GM18526 (cell line): ENCODE results near the gene KRTAP2-2.
"Not testable (repeated sequence)": the region's sequence is repeated elsewhere in the genome, so short reads cannot be mapped to it uniquely, and the experiment has no call there.

Experiments
- POLR2A ChIP-seq: IDR thresholded peaks from 3 replicates; pipeline ENCODE4 v1.6.1; 2011; ENCODE audit not compliant: insufficient read length; ENCODE audit errors: extremely low read depth

Gene KRTAP2-2, protein sequence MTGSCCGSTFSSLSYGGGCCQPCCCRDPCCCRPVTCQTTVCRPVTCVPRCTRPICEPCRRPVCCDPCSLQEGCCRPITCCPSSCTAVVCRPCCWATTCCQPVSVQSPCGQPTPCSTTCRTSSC

DNA sequence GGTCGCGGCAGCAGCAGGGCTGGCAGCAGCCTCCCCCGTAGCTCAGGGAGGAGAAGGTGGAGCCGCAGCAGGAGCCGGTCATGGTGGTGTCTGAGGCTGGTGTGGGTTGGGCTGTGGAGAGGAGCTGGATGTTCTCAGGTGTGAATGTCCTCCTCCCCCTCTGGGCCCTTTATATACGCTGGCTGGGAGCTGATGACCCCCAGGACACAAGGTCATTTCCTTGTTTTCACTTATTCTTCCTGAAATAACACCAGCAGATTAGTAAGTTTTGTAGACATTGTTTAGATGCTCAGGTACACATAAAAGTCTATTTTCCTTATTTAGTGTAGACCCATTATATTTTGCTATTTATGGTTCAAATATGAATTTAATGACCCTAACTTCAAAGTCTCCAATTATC is at the start of gene KRTAP2-2:
KRTAP2-2 (minus strand) TSS at position 101 of the 400 bp plus-strand sequence; CDS start at position 82, 19 bp downstream.
- not testable (repeated sequence) for TF ChIP-seq POLR2A

DNA sequence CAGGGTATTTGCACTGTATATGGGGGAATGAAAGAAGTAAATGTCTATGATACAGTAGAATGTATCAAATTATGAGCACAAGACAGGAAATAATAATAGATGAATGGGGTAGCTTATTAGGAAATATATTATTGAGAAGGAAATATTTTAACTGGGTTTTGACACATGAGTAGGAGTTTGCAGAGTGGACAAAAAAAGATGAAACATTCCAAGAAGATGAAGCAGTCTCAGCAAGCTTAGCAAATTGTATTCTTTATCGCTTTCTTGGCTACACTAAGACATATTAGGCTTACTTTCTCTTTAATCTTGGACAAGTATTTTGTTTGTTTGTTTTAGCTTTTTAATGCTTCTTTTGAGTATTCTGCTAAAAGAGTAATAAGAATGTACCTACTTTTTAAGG is 48.9 kb upstream of the KRTAP2-2 start:
- TF ChIP-seq POLR2A = no peak

DNA sequence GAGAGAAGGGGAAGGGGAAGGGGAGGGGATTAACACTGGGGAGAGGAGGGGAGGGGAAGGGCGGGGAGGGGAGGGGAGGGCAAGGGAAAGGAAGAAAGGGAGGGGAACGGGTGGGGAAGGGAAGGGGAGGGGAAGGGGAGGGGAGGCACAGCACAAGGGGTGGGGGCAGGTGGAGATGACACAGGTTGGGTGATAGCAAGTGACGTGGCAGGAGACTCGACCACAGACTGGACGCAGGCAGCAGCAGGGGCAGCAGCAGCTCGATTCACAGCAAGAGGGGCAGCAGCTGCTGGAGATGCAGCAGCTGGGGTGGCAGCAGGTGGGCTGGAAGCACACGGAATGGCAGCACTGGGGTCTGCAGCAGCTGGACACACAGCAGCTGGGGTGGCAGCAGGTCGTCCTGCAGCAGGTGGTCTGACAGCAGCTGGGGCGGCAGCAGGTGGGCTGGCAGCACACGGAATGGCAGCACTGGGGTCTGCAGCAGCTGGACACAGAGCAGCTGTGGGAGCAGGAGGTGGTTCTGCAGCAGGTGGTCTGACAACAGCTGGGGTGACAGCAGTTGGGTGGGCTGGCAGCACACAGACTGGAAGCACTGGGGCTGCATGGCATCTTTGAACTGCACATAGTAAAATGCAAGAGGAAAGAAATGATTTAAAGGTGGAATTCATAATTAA is 46.7 kb upstream of the KRTAP2-2 start, which contains the start of gene KRTAP4-16:
KRTAP4-16 (minus strand) TSS at position 624 of the 674 bp plus-strand sequence; CDS start at position 624, 0 bp downstream.
- no peak for TF ChIP-seq POLR2A

DNA sequence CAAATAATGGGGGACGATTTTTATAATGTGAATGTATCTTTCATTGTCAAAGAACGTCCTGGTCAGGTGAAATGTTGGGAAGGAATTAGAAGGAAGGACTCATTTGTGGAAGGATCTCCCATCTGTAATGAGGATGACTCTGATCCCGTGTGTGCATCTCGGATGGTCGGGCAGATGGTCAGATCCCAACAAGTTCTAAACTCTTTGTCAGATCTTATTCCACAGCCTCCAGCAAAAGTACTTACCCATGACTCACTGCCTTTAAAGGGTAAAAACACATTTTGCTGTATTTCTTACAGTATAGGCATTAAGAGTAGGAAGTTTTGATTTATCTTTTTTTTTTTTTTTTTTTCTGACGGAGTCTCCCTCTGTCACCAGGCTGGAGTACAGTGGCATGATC is 43.5 kb upstream of the KRTAP2-2 start:
- no peak for TF ChIP-seq POLR2A

DNA sequence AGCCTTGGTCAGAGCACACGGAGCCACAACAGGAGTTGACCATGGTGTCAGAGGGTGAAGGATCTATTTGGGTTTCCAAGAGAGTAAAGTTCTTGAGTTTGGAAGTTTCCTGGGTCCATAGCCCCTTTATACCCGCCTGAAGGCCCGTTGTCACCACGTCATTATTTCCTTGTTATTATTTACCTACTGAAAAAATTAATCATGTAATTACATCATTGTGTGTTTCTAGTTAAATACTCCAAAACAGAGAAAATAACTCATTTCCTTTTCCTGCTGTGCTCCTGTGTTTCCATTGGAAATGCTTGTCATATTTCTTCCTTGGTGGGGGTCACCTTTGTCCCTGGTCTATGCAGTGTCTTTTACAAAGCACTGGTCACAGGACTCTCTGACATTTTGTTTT is 43.0 kb upstream of the KRTAP2-2 start, which contains the start of gene KRTAP4-8:
KRTAP4-8 (minus strand) TSS at position 101 of the 400 bp plus-strand sequence; CDS start at position 43, 58 bp downstream.
- no peak for TF ChIP-seq POLR2A

DNA sequence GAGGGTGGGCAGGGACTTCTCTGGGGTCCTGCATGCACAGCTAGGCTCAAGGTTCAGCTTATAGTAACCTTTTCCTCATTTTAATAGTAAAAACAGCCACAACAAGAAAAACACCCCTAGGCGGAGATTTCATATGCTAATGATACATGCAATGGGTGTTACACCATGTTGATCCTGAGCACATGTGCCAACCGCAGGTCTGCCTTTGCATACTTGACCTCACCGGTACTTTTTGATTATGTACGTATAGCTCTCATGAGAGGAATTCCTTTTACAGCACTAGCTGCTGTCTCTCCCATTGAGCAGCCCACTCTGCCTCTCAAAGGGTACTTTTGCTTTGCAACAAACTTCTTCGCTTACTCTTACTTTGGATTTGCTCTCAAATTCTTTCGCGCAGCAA is 41.0 kb upstream of the KRTAP2-2 start:
- TF ChIP-seq POLR2A = no peak

DNA sequence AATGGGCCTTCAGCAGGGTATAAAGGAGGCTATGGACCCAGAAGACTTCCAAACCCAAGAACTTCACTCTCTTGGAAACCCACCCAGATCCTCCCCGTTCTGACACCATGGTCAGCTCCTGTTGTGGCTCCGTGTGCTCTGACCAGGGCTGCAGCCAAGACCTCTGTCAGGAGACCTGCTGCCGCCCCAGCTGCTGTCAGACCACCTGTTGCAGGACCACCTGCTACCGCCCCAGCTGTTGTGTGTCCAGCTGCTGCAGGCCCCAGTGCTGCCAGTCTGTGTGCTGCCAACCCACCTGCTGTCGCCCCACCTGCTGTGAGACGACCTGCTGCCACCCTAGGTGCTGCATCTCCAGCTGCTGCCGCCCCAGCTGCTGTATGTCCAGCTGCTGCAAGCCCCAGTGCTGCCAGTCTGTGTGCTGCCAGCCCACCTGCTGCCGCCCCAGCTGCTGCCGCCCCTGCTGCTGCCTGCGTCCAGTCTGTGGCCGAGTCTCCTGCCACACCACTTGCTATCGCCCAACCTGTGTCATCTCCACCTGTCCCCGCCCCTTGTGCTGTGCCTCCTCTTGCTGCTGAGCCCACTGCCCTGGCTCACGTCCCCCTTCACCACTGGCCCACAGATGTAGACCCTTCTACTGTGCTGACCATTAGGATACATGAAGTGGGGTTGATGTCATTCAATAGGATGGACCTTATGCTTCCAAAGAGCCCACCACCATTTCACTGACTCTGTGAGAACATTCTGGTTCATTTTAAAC is 29.2 kb upstream of the KRTAP2-2 start, which contains the start of gene KRTAP4-7:
KRTAP4-7 (plus strand) TSS at position 51 of the 757 bp plus-strand sequence; CDS start at position 108, 57 bp downstream.
- not testable (repeated sequence) for TF ChIP-seq POLR2A

DNA sequence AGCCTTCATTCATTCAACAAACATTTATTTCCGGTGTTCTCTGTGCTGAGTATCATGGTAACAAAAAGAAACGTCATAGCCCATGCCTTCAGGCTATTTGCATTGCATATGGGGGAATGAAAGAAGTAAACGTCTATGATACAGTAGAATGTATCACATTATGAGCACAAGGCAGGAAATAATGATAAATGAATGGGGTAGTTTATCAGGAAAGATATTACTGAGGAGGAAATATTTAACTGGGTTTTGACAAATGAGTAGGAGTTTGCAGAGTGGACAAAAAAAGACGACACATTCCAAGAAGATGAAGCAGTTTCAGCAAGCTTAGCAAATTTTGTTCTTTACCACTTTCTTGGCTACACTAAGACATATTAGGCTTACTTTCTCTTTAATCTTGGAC is 27.6 kb upstream of the KRTAP2-2 start:
- TF ChIP-seq POLR2A = no peak

DNA sequence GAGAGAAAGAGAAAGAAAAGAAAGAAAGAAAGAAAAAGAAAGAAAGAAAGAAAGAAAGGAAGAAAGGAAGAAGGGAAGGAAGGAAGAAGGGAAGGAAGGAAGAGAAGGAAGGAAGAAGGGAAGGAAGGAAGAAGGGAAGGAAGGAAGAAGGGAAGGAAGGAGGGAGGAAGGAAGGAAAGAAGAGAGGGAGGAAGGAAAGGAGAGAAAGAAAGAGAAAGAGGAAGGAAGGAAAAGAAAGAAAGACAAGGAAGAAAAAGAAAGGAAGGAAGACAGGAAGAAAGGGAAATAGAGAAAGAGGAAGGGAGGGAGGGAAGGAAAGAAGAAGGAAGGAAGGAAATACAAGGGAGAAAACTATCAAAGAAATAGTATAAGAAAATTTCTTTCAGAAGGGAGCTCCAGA is 21.8 kb upstream of the KRTAP2-2 start:
- no peak for TF ChIP-seq POLR2A

DNA sequence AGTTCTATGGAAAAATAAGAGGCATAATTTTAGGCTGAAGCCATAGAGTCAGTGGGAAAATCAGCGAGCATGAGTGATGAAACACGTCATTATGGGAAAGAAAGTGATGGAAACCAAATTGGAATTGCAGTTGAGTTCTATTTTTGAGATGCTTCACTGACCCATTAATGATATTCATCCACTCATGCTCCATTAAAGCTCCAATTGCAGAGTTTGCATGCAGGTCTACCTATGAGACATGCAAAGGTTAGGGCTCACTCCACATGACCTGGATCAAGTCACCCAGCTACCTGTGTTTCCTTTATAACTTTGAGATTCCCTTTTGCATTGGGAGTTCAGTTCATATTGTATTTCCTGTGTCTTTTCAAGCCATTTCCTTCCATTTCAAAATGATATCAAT is 18.6 kb upstream of the KRTAP2-2 start:
- TF ChIP-seq POLR2A = no peak

DNA sequence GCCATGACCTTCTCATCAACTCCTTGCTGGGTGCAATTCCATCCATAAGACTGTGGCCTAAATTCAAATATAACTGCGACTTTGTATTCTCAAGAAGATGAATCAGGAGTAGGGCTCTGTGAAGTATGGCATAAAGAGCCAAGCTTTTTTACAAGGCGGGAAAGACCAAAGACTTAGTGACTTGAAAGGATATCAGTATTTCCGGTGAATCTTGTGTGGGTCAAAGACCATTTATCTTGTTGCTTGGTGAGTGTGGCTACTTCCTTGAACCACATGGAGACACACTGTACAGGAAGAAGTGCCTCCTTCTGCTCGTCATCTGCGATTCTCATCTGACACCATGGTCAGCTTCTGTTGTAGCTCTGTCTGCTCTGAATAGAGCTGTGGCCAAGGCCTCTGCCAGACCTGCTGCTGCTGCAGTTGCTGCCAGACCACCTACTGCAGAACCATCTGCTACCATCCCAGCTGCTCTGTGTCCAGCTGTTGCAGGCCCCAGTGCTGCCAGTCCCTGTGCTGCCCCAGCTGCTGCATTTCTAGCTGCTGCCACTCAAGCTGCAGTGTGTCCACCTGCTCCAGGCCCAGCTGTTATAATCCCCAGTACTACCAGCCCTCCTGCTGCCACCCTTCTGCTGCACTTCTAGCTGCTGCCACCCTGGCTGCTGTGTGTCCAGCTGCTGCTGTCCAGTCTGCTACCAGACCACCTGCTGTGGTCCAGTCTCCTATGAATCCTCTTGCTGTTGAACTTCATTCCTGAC is 16.8 kb upstream of the KRTAP2-2 start:
- no peak for TF ChIP-seq POLR2A

DNA sequence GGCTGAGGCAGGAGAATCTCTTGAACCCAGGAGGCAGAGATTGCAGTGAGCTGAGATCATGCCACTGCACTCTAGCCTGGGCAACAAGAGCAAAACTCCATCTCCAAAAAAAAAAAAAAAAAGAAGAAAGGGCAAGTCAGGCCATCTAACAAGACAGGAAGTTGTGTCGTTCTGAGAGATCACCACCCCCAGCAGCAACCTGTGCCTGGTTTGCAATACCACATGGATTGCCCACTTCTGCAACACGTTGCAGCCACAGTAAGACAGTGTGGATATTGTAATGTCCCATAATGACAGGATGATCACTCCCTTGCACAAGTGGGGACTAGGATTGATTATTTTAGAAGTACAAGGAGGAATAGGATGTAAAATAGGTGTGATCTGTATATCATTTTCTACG is 14.0 kb upstream of the KRTAP2-2 start:
- TF ChIP-seq POLR2A = no peak

DNA sequence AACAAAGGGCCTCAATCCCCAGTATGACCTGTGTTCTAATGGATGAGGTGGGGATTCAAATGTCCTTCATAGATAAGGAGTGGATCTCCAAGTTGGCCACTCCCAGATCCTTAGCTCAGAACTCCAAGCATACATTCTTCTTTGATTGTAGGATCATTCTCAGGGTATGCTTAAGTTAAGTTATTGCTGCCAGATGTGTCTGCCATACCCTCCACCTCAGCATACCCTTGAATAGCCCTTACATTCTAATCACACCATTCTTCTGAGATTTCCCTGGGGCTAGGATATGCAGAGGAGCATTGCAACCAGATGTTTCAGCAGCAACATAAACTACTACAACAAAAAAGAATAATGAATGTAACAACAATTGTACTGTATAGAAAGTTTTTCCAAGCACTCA is 12.3 kb upstream of the KRTAP2-2 start:
- no peak for TF ChIP-seq POLR2A

DNA sequence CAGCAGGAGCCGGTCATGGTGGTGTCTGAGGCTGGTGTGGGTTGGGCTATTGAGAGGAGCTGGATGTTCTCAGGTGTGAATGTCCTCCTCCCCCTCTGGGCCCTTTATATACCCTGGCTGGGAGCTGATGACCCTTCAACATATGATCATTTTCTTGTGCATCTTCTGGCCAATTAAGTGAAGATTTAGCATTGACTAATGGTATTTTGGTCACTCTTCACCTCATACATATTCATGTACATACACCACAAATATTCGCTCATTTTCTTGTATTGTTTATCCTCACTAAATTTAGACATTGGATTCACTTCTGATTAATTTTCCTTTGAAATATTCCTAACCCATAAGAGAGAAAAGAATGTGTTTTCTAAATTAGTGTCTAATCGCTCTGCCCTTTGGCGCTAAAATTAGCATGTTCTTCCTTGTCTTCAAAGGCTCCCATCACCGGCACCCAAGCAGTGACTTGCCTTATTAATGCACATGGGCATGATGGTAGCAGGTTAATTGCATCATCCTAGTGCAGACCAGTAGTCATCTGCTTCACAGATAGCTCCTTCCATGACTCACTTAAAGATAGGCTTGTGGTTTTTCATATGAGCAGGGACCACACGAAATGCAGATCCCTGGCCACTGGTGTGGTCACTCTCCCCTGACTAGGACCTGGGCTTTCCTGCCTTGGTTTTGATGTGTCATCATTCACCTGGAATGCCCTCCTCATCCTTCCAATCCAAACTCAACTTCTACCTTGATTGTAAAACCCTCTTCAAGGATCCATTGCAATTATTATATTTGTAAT is 11.0 kb upstream of the KRTAP2-2 start, which contains the start of gene KRTAP2-4:
KRTAP2-4 (minus strand) TSS at position 51 of the 796 bp plus-strand sequence; CDS start at position 17, 34 bp downstream.
- TF ChIP-seq POLR2A = no peak

DNA sequence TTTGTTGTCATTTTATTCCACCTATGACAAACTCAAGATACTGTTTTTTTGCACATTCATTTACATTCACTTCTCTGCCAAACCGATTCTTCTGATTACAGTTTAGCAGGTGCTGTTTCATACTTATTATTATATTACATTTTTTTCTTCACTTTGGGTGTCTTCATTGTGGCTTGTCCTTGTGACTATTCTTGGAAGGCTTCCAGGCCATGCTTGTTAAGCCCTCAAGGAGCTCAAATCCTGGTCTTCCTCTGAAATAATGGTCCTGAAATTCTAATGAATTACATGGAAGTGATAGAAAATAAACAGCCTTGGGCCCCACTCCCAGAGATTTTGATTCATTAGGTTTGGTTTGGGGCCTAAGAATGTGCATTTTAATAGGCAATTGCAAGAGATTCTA is 9.3 kb upstream of the KRTAP2-2 start:
- TF ChIP-seq POLR2A = no peak

DNA sequence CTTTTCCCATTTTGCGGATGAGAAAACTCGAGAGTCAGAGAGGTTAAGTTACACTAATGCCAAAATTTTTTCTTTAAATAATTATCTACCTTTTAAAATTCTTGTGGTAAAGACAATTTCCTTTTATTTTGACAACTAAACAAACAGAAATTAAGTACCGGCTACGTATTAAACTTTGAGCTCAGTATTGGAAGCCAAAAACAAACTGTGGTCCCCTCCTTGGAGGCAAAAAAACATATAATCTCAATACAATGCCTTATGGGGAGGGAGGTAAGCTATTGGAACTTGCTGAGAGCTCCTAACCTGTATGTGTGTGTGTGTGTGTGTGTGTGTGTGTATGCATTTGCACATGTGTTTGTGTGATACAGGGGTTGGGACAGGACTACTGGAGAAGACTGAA is 8.4 kb upstream of the KRTAP2-2 start:
- TF ChIP-seq POLR2A = no peak
